T-cell (primary cell): ENCODE measurements around the gene CLIC5. TPM values are rescaled to one million over a fixed set of nuclear protein-coding genes. Genes with fewer than 3 reads are reported as not detected.

Experiments used
- ATAC-seq, 4 experiments: fragments of 200-7000 bp in 3 of 4; fragments of 150-1000 bp in 1 of 4; cut with Tn5 transposase; replicated peaks in 1 of 4; 1 replicate in 3 of 4; 2 replicates in 1 of 4; pipeline ENCODE4 v1.10.0; 2021; ENCODE audit warnings: moderate library complexity in 3 of 4, mild to moderate bottlenecking in 2 of 4, moderate number of reproducible peaks in 1 of 4
- CTCF ChIA-PET, 2 donors: fragments of 300-600 bp; sonication (Branson Sonifier 250); formaldehyde crosslinking; loops; one replicate each; lab custom pipeline; 2022; ENCODE audit warnings: antibody characterized with exemption in 2 of 2; lab: Charles Lee
- POLR2A ChIA-PET, 2 donors: fragments of 300-600 bp; sonication (Branson Sonifier 250); formaldehyde crosslinking; loops; one replicate each; lab custom pipeline; 2022; ENCODE audit warnings: antibody characterized with exemption in 2 of 2; lab: Charles Lee
- DNase-seq, 35 experiments: peaks; one replicate each; pipeline versions ENCODE4 v3.0.0 to v3.0.0-alpha.2; 2013 to 2023
- H3K27ac ChIP-seq: one replicate; pipeline ENCODE4 v1.5.1; 2013; ENCODE audit warnings: low read length
- H3K27me3 ChIP-seq, 2 experiments: replicated peaks in 1 of 2; 1 replicate in 1 of 2; 2 replicates in 1 of 2; pipeline versions ENCODE4 v1.6.1 to v1.7.0; 2013; ENCODE audit warnings: low read length in 1 of 2, mixed read lengths in 1 of 2; ENCODE audit not compliant: control insufficient read depth in 2 of 2, insufficient read depth in 2 of 2; ENCODE audit errors: extremely low read depth in 1 of 2
- H3K36me3 ChIP-seq, 2 donors: 1 replicate in 1 of 2; 2 replicates in 1 of 2; pipeline versions ENCODE4 v1.6.1 to v1.7.0; 2013; ENCODE audit warnings: low read length in 1 of 2; ENCODE audit not compliant: control insufficient read depth in 2 of 2, insufficient read depth in 1 of 2; ENCODE audit errors: extremely low read depth in 1 of 2
- H3K4me1 ChIP-seq, 2 experiments: 1 replicate in 1 of 2; 2 replicates in 1 of 2; pipeline versions ENCODE4 v1.6.1 to v1.7.0; 2013; ENCODE audit warnings: low read length in 2 of 2, mixed read lengths in 1 of 2; ENCODE audit not compliant: insufficient read depth in 2 of 2, control insufficient read depth in 1 of 2; ENCODE audit errors: extremely low read depth in 1 of 2
- H3K4me3 ChIP-seq, 2 donors: 1 replicate in 1 of 2; 2 replicates in 1 of 2; pipeline versions ENCODE4 v1.5.1 to v1.7.0; 2013; ENCODE audit warnings: mild to moderate bottlenecking in 2 of 2, low read length in 1 of 2, moderate library complexity in 1 of 2; ENCODE audit not compliant: control insufficient read depth in 1 of 2; ENCODE audit errors: extremely low read depth in 1 of 2
- H3K9me3 ChIP-seq: 2 replicates; pipeline ENCODE4 v1.7.0; 2013
- H3K27ac Mint-ChIP-seq, 2 donors: one replicate each; pipeline ENCODE4 v1.8.0; 2020 to 2021; ENCODE audit warnings: mild to moderate bottlenecking in 2 of 2, mixed read lengths in 2 of 2
- H3K27me3 Mint-ChIP-seq, 2 donors: one replicate each; pipeline ENCODE4 v1.8.0; 2021 to 2022; ENCODE audit warnings: mixed read lengths in 2 of 2
- H3K36me3 Mint-ChIP-seq: one replicate; pipeline ENCODE4 v1.8.0; 2021; ENCODE audit warnings: mixed read lengths
- H3K4me1 Mint-ChIP-seq, 3 donors: one replicate each; pipeline ENCODE4 v1.8.0; 2020 to 2022; ENCODE audit warnings: mixed read lengths in 3 of 3, mild to moderate bottlenecking in 1 of 3
- H3K4me3 Mint-ChIP-seq, 3 donors: one replicate each; pipeline ENCODE4 v1.8.0; 2020 to 2022; ENCODE audit warnings: mild to moderate bottlenecking in 3 of 3, mixed read lengths in 3 of 3, moderate library complexity in 3 of 3
- H3K9me3 Mint-ChIP-seq, 3 donors: one replicate each; pipeline ENCODE4 v1.8.0; 2020 to 2022; ENCODE audit warnings: mixed read lengths in 3 of 3
- WGBS: methylation state at CpG from one replicate; pipeline ENCODE4 v1.1.5; 2013; ENCODE audit warnings: missing lambda C conversion rate; ENCODE audit not compliant: insufficient coverage; 5-methylcytosine and 5-hydroxymethylcytosine counted together
- total RNA-seq, 35 experiments: library from RNA in 6 of 35; stranded (reverse) in 6 of 35; fragments of 120-200 nt in 1 of 35; gene quantifications; one replicate each; pipeline versions ENCODE4 v1.2.1 to v1.2.4 and lab custom pipeline; 2013 to 2026

The CLIC5 gene
- total RNA-seq, 5 donors from 2014 or later (not counting 1 experiment from before 2014, with no cell fraction given) = 3.8 to 17.8 (median 7.1) TPM

DNA sequence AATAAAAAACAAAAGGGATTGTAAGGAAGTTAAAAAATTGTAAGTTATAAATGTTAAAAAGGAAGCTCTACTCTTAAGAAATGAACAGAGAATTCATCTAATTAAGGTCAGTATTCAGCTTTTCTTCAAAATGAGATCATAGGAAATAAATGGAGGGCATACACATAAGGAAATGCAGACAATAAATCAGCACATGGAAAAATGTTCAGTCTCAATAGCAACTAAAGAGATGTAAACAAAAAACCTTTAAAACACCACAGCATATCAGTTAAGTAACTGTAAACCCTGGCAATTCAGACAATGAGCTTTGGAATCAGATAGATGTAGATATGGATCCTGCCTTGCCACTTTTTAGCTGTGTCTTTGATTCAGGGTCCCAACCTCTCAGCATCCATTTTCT lies 24.0 kb upstream of the CLIC5 start:
- Histone ChIP-seq H3K4me1 (no peaks in the 10 kb centered on the region), H3K27ac (no peak overlapping the region), H3K27me3 (no peaks in the 10 kb centered on the region), H3K9me3 (no peaks in the 10 kb centered on the region), H3K36me3 (no peaks in the 10 kb centered on the region), H3K4me3 (no peak overlapping the region)
- no peak for ATAC-seq
- H3K27me3 Mint-ChIP-seq = peaks cover 0 to 4% of the 10 kb centered on the region in 2 donors
- DNase-seq = no peak
- H3K4me1 Mint-ChIP-seq = no peaks in the 10 kb centered on the region
- ChIA-PET CTCF (no interaction called here), POLR2A (interaction anchor here in 1 of 2 donors (0.6 to 0.7 kb wide), 2 partner anchors 98 to 339 kb away, joined by 3 to 4 read pairs; no protein-coding TSS in a partner anchor)
- H3K4me3 Mint-ChIP-seq = no peak overlapping the region
- H3K27ac Mint-ChIP-seq = no peak overlapping the region
- no peaks in the 10 kb centered on the region for H3K9me3 Mint-ChIP-seq
- H3K36me3 Mint-ChIP-seq = no peaks in the 10 kb centered on the region

DNA sequence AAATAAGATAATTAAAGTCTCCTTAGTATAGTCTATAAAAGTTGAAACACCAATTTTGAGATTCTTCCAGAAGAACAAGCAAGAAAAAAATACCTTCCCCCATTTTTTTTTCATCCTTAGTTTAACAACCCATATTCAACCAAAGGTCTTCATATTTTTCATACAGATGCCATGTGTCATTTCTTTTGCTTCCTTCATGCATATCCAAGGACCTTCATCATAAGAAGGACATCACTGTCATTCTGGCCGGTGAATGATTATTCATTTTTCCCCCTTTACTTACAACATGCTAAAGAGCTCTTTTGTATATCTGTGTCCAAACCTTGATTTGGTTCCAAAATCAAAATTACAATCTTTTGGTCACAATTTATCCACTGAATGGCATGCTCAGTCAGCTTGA lies 21.3 kb upstream of the CLIC5 start:
- ATAC-seq = no peak
- Histone ChIP-seq H3K9me3 (no peaks in the 10 kb centered on the region), H3K4me1 (no peaks in the 10 kb centered on the region), H3K36me3 (no peaks in the 10 kb centered on the region), H3K27me3 (no peaks in the 10 kb centered on the region), H3K27ac (no peak overlapping the region), H3K4me3 (no peak overlapping the region)
- H3K36me3 Mint-ChIP-seq = no peaks in the 10 kb centered on the region
- no CpG with 5 or more reads among the region's 1 CpG for WGBS
- H3K4me1 Mint-ChIP-seq = no peaks in the 10 kb centered on the region
- no peak overlapping the region for H3K4me3 Mint-ChIP-seq
- DNase-seq = no peak
- no peak overlapping the region for H3K27ac Mint-ChIP-seq
- ChIA-PET POLR2A (interaction anchor here in 1 of 2 donors (0.6 kb wide), 1 partner anchor 16 kb away, joined by 6 read pairs; no protein-coding TSS in a partner anchor), CTCF (interaction anchor here in 1 of 2 donors (0.5 to 0.6 kb wide), 2 partner anchors 14 to 272 kb away, joined by 3 to 5 read pairs; no protein-coding TSS in a partner anchor)
- no peaks in the 10 kb centered on the region for H3K9me3 Mint-ChIP-seq
- H3K27me3 Mint-ChIP-seq = peaks cover 0 to 4% of the 10 kb centered on the region in 2 donors

DNA sequence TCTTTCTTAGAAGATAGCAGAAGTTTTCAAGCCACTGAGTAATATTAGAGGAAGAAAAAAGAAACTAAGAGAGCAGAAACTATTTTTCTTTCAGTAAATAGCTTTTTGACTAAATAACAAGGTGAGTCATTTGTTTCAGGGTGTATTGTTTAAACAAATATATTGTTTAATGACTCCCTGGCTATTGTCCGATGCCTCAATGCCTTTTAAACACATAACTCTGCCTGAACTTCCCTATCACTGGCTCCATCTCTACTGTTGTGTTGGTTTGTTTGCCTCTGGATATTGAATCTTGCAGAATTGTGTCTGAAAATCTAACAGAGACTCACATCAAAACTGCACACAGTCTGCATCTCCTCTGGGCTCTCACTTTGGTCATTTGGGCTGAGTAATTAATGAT lies 19.6 kb upstream of the CLIC5 start:
- Histone ChIP-seq H3K4me1 (no peaks in the 10 kb centered on the region), H3K9me3 (no peaks in the 10 kb centered on the region), H3K27me3 (no peaks in the 10 kb centered on the region), H3K4me3 (no peak overlapping the region), H3K27ac (no peak overlapping the region), H3K36me3 (no peaks in the 10 kb centered on the region)
- ChIA-PET POLR2A (no interaction called here), CTCF (interaction anchor here in 1 of 2 donors (1.1 kb wide), 1 partner anchor 17 kb away, joined by 4 read pairs; no protein-coding TSS in a partner anchor)
- H3K36me3 Mint-ChIP-seq = no peaks in the 10 kb centered on the region
- DNase-seq (no peak), ATAC-seq (no peak)
- no peak overlapping the region for H3K4me3 Mint-ChIP-seq
- H3K4me1 Mint-ChIP-seq = no peaks in the 10 kb centered on the region
- H3K27me3 Mint-ChIP-seq = peaks cover 0 to 6% of the 10 kb centered on the region in 2 donors
- H3K27ac Mint-ChIP-seq = no peak overlapping the region
- no CpG with 5 or more reads among the region's 1 CpG for WGBS
- H3K9me3 Mint-ChIP-seq = no peaks in the 10 kb centered on the region

DNA sequence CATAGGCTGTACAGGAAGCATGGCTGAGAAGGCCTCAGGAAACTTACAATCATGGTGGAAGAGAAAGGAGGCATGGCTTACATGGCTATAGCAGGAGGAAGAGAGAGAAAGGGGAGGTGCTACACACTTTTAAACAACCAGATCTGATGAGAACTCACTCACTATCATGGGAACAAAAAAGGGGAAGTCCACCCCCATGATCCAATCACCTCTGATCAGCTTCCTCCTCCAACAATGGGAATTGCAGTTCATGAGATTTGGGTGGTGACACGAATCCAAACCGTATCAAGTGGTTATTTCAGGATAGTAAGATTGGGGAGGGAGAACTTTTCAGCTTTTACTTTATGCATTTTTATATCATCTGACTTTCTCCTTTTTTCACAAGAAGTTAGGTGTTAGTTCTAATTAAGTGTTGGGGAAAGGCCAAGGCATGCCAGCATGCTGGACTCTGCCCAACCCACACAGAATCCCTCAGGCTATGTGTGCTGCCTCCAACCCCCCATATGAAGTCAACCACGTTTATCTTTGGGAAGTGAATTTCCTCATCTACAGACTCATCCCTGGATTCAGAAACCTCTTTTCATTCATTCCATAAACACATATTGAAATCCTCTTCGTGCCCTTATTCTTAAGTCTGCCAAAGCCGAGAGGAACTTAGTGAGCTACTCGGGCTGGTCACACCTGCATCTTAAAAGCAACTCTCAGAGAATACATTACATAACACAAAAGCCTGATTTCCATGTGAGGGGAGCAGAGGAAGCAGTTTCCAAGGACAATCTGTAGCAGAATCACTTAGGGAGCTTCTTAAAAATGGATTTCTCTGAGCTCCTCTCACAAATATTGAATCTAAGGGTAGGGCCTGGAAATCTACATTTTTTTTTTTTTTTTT lies 16.7 kb upstream of the CLIC5 start:
- Histone ChIP-seq H3K27ac (no peak overlapping the region), H3K9me3 (no peaks in the 10 kb centered on the region), H3K27me3 (no peaks in the 10 kb centered on the region), H3K4me1 (no peaks in the 10 kb centered on the region), H3K4me3 (no peak overlapping the region), H3K36me3 (no peaks in the 10 kb centered on the region)
- ATAC-seq (no peak), DNase-seq (no peak)
- H3K27me3 Mint-ChIP-seq = peaks cover 0 to 6% of the 10 kb centered on the region in 2 donors
- 79% methylated on average over 3 of the region's 6 CpGs for WGBS
- no peak overlapping the region for H3K27ac Mint-ChIP-seq
- H3K4me3 Mint-ChIP-seq = no peak overlapping the region
- ChIA-PET POLR2A (interaction anchor here in 1 of 2 donors (0.6 kb wide), 1 partner anchor 58 kb away, joined by 3 read pairs; no protein-coding TSS in a partner anchor), CTCF (interaction anchor here (0.6 to 1.1 kb wide), 4 partner anchors 55 to 816 kb away, joined by 3 to 12 read pairs (median 4); no protein-coding TSS in a partner anchor)
- H3K9me3 Mint-ChIP-seq = no peaks in the 10 kb centered on the region
- H3K4me1 Mint-ChIP-seq = no peaks in the 10 kb centered on the region
- no peaks in the 10 kb centered on the region for H3K36me3 Mint-ChIP-seq

DNA sequence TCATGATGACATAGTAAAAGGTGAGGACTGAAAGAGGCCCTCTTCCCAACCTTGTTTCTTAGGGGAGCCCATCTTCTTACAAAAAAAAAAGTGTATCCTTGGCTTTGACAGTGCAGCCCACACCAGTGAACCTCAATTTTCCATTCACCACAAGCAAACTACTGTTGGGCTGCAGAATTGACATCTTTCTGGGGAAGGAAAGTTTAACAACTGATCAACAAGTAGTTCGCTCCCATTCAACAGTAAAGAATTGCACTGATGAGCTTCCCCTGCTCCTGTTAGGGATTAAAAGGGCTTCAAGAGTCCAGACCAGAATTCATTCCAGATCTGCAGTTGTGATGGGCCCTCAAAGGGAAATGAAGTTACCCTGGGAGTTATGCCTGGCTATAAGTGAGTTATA lies 13.9 kb upstream of the CLIC5 start:
- Mint-ChIP-seq H3K27ac (no peak overlapping the region), H3K9me3 (no peaks in the 10 kb centered on the region), H3K4me3 (no peak overlapping the region), H3K4me1 (no peaks in the 10 kb centered on the region), H3K27me3 (peaks cover 0 to 6% of the 10 kb centered on the region in 2 donors), H3K36me3 (no peaks in the 10 kb centered on the region)
- Histone ChIP-seq H3K9me3 (no peaks in the 10 kb centered on the region), H3K4me1 (no peaks in the 10 kb centered on the region), H3K27ac (no peak overlapping the region), H3K4me3 (no peak overlapping the region), H3K27me3 (no peaks in the 10 kb centered on the region), H3K36me3 (no peaks in the 10 kb centered on the region)
- CTCF ChIA-PET = no interaction called here
- POLR2A ChIA-PET = no interaction called here
- DNase-seq = no peak
- no CpG with 5 or more reads among the region's 1 CpG for WGBS
- no peak for ATAC-seq

DNA sequence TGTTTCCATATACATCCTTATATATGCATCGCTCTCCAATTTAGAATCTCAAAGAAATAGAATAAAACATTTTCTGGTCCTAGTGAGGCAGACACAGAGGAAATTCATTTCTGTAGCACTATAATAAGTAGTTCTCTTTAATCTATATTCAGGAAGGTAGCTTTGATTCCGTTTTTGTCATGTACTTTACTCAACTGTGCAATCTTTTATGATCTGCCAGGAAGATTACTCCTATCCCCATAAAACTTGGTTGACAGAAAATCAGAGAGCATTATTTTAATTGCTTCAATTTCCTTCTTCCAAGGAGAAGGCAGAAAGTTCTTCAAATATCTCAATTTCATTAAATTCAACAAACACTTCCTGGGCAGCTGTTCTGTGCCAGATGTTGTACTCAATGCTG lies 10.6 kb upstream of the CLIC5 start:
- POLR2A ChIA-PET = no interaction called here
- Histone ChIP-seq H3K27me3 (no peaks in the 10 kb centered on the region), H3K9me3 (no peaks in the 10 kb centered on the region), H3K4me3 (no peak overlapping the region), H3K36me3 (no peaks in the 10 kb centered on the region), H3K27ac (no peak overlapping the region), H3K4me1 (no peaks in the 10 kb centered on the region)
- Mint-ChIP-seq H3K27me3 (peaks cover 0 to 10% of the 10 kb centered on the region in 2 donors), H3K4me1 (no peaks in the 10 kb centered on the region), H3K36me3 (no peaks in the 10 kb centered on the region), H3K4me3 (no peak overlapping the region), H3K9me3 (no peaks in the 10 kb centered on the region), H3K27ac (no peak overlapping the region)
- CTCF ChIA-PET = no interaction called here
- ATAC-seq (no peak), DNase-seq (no peak)
- 40% methylated on average over 1 of the region's 2 CpGs for WGBS
